ENCODE data around the gene ANKRD6.

ANKRD6 gene

DNA sequence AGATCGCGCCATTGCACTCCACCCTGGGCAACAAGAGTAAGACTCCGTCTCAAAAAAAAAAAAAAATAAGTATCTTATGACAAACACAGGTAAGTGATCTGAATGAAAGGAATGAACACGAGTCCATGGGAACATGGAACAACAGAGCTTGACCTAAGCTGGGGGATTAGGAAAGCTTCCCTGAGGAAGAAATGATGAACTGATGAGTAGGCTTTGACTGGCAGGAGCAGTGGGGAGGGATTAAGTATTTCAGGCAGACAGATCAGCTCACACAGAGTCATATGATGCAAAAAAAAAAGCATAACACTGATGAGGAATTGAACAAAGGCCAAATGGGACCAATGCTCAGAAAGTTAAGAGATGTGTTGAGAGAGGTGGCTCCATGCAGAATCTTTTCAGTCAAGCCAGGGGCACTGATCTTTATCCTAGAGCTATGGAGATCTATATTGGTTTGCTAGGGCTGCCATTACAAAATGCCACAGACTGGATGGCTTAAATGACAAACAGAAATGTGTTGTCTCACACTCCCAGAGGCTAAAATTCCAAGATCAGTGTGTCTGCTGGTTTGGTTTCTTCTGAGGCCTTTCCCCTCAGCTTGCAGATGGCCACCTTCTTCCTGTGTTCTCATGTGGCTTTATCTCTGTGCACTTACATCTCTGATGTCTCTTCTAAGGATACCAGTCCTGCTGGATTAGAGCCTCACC lies 85.6 kb downstream of the ANKRD6 start:
- DNase-seq: no peak

GRCh38 chr6:89520736-89521135 lies 87.8 kb downstream of the ANKRD6 start:
- no peak for DNase-seq

DNA sequence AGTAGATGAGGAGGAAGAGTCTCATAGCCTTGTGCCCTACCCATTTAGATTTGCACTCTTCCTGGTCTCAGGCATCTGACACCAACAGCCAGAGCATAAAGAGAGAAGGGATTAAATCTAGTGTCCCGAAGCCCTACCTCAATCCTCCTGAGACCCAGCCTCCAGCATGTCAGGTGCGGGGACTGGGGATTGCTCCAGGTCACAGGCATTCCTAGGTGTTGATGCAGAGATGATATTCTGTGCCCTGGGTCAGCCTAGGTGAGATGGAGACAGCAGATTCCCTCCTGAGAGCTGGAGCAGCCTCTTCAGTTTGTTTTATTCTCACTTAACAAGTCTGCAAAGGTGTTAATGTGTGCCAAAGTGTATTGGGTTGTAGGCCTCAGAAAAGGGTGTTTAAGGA lies 89.8 kb downstream of the ANKRD6 start:
- DNase-seq: no peak

DNA sequence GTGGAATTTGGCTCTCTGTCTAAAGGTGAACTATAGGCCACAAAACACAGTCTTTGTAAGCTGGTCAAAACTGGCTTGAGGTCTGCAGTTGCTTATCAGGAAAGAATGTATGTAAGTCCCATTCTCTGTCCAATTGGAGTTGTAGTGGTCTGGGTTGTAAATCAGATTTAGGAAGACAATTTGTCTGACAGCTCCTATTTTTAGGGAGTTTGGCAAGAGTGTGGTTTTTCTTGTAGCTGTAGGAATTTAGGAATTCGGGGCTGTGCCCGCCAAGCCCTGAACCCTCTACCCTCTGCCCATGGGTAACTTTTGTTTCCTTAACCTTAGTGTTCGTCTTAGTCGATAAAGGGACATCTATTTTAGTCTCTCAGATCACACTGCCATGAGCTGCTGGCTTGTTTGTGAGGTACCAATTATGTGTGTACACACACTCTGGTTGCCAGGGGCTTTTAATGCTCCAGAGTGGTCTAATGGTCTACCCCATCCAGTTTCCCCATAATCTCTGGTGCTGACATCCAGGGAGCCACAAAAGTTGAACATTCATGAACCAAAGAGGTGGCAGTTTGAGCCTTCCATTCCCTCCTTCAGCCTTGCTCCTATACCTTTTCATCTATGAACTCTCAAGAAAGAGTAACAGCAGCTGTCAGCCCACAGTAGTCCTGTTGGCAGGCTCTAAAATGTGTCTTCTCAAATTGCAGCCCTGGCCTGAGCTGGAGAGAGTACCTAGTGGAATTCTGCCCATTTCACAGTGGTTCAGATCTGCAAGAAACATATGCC lies 93.0 kb downstream of the ANKRD6 start:
- DNase-seq: no peak

DNA sequence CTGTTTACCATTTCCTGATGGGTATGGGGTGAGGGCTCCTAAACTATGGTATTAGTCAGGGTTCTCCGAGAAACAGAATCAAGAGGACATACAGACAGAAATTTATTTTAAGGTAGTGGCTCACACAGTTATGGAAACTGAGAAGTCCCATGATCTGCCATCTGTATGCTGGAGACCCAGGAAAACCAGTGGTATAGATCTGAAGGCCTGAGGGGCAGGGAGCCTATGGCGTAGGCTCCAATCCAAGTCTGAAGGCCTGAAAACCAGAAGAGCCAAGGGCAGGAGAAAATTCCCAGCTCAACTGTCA lies 93.6 kb downstream of the ANKRD6 start:
- DNase-seq: no peak

DNA sequence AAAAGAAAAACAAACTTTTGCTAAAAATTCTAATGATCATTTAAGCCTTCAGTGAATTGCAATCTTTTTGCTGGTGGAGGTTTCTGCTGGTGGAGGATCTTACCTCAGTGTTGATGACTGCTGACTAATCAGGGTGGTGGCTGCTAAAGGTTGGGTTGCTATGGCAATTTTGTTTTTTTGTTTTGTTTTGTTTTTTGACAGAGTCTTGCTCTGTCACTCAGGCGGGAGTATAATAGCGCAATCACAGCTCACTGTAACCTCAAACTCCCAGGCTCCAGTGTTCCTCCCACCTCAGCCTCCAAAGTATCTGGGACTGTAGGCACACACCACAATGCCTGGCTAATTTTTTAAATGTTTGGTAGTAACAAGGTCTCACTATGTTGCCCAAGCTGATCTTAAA lies 94.7 kb downstream of the ANKRD6 start:
- no peak for DNase-seq

GRCh38 chr6:89528866-89529265 lies 95.9 kb downstream of the ANKRD6 start:
- DNase-seq: no peak

DNA sequence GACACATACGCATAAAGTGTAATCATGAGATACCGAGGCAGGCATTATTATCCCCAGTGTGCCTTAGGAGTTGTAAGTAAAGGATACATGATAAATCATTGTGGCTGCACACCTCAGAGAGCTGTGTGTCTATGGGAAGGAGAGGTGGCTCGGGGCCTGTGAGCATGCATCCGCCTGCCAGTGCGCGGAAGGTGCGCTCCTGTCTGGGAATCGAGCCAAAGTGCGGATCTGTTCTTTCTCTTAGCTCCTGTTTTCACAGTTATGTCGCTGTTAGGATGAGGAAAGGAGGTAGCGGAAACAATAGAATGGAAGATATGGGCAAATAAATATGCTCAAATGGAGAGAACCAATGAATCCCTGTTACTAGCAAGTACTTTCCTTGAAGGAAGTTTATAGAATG lies 98.0 kb downstream of the ANKRD6 start:
- no peak for DNase-seq

DNA sequence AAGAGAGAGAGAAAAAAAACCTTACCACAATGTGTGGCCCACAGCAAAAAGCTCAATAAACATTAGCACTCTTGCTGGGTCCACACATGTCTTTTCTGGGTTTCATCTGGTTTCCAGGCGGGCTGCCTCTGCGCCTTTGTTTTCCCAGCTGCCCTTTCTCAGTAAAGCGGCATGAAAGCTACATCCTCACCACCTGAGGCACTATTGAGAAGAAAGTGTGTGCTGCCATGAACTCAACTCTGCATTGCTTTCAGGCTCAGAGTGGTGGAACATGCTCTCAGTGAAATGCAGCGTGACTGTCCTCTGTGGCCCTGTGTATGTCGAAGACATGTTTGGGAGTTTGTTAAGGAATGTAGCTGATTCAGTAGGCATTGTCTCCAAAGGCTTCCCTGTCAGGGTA lies 103.3 kb downstream of the ANKRD6 start:
- DNase-seq: no peak

- no peak for DNase-seq
These were observed 106.8 kb downstream of the ANKRD6 start for GRCh38 chr6:89539779-89540178.

DNA sequence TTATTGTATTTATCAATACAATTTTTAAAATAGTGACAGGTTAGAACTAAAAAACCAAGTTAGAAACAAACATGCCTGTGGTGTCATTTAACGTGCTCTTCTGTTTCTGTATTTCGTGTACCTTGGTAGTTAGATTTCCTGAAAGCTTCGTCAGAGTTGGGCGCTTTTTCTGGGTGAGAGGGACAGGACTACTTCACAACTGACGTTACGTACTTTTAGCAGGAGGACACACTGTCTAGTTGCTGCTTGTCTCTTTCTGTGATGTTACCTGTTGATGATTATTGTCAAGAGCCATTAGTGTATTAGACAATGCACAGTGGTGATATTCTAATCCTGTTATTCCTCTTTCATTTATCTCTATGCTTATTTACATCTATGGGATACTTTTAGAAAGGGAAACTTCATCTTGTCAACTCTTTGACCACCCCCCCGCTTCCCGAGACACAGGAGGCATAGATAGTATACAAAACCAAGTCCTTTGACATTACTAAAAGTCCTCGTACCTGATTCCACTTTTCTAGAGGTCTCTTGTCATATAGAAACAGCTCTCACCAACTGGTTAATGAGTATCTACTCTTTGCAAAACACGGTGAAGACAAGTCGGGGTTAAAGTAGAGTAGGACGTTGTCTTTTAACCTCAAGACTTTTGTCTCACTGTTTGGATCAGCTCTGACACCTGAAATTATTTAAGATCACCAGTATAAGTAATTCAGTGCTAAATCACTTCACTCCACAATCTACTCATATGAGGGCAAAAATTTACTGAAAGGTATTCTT lies 109.3 kb downstream of the ANKRD6 start:
- DNase-seq: no peak

DNA sequence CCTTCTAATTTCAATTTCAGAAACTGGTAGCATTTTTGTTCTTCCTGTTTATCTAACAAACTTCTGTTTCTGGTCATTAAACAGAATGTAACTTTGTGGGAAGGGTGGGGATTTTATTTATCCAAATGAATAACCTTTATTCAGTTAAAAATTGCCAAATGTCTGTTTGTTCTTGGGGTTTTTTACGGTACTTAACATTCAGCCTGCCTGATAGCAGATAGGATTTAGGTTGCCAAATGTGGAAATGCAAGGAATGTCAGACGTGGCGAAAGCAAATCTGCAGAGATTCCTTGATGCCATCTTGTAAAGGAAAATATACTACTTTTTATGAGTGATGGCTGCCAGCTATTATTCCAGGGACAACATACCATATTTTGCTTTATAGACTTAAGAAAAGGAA lies 109.9 kb downstream of the ANKRD6 start:
- DNase-seq: no peak

GRCh38 chr6:89547281-89547680 lies 114.3 kb downstream of the ANKRD6 start:
- no peak for DNase-seq

DNA sequence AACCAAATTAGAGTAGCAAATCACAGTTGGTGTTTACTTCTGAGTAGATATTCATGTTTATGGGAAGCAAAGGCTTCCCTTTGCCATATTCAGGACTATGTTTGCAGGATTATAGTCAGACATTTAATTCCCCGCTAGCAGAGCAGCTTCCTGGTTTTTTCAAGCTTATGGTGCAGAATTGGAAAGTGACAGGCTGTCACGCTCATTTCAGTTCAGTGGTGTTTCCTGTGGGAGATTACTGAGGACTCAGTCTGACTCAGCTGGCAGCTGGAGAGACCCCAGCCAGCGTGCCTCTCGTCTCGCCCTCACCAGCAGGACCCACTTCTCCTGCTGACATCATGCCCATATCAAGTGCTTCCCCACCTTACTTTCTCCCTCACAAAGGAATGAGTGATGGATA lies 120.5 kb downstream of the ANKRD6 start:
- no peak for DNase-seq

GRCh38 chr6:89554106-89554505 lies 121.2 kb downstream of the ANKRD6 start:
- no peak for DNase-seq

DNA sequence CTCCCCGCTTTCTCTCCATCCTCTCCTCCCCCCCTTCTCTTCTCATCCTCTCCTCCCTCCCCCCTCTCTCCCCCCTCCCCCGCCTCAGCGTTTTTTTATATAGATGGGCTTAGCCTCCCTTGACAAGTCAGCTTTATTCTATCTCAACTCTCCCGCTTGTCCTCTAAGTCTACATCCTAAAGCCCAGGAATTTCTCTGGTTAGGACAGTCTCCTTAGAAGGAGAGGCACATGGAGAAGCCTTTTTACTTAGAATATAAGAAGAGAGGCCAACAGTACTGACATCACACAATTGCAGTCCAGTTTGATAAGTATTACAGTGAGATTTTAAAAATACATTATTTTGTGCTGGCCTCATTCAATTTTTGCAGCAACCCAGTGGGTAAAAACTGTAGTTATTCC lies 122.1 kb downstream of the ANKRD6 start:
- no peak for DNase-seq

- DNase-seq: no peak
These were observed 122.9 kb downstream of the ANKRD6 start for GRCh38 chr6:89555806-89556205.

GRCh38 chr6:89559487-89559886 lies 126.5 kb downstream of the ANKRD6 start:
- peak; percentile 7 to 29 for DNase-seq

DNA sequence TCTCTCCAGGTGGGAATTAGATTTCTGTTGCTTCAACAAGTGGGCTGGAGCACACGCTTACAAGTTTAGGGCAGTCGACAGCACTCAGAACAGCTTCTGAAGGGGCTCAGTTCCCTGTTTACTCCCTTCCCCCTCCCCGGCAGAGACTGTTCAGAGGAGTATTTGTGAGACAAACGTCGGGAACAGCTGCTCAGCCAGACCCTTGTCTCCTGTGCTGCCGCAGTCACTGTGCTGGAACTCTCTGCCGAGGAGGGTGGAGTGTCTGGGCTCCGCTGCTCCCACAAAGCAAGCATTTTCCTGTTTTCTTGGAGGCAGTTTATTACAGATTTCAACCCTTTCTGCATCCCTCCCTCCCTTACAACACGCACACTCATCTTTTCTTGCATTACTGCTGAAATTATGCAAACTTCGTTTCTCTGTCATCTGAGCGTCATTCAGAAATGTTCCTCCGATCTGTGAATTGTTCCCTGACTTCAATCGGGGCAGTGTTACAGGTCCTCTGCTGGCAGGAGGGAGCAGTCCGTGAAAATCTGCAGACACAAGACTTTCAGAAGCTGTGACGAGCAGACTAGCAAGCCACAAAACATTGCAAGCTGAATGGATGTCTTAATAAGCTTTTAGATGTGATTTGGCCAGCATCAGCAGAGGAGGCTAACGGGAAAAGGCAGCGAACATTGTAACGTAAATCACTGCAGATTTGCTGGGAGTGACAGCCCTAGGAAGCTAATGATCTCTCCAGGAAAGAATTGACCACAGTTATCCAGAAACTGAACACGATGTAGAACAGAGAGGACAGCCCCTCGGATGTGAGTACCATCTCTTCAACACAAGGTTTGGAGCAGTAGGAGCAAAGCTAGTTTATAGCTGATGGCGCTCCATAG lies 129.4 kb downstream of the ANKRD6 start:
- DNase-seq: no peak

DNA sequence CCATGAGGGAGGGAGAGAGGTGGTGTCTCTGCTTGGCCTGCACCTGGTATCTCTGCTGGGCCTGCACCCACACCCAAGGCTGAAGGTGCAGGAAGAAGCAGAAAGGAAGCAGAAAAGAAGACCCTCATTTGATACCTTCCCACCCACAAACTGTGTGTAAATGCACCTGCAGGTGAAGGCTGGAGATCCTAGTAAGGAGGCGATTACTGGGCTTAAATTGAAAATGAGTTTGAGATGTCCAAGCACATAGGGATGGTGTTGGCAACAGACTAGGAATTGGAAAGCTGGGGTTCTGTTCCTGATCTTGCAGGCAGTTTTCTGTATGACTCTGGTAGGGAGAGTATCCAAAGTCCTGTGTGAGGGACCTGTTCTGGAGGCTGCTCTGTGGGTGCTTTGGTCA lies 130.9 kb downstream of the ANKRD6 start:
- DNase-seq: no peak

DNA sequence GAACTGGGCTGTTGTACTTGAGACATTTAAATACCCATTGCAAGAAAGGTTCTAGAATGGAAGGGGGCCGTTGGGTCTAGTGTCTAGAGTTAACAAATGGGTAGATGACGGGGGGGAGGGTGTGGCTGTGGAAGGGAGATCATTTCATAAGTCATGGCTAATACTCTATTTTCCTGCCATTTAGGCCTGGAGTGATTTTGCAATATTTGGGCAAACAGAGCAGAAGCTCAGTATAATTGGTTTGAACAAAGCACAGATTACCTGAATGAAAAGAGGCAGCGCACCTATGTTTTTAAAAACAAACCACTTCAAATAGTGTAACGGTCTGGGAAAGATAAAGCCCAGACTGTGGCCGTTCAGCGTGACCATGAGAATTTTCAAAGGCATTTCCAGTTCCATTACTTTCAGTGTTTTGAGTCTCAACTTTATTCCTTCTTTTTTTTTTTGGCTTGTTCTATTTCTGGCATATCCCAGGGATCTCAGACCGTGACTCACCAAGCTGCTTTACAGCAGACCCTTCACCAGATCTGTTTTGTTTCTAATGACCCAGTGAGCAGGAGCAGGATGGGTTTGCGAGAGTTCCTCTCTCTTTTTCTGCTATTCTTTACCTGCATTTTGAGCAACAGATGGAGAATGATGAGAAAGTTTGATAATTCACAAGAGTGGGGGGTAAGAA lies 131.9 kb downstream of the ANKRD6 start:
- DNase-seq: no peak

GRCh38 chr6:89566008-89566800 lies 133.3 kb downstream of the ANKRD6 start:
- no peak for DNase-seq
